A549 (cell line): ENCODE results near the gene UNC45B.

Experiments
- CHD2 ChIP-seq: fragments of 150-350 bp; IDR thresholded peaks from 2 replicates; pipeline ENCODE4 v1.6.1; 2014; ENCODE audit warnings: low read length; ENCODE audit not compliant: partially characterized antibody
- CTCF ChIP-seq: fragments of >200 bp; sonication (Bioruptor Twin); formaldehyde crosslinking; IDR thresholded peaks from 3 replicates; pipeline ENCODE4 v1.5.1; 2016
- EP300 ChIP-seq, 2 experiments: fragments of >200 bp; sonication (Bioruptor Twin); formaldehyde crosslinking; IDR thresholded peaks; 2 replicates in 1 of 2; 3 replicates in 1 of 2; pipeline ENCODE4 v1.6.1; 2016 to 2017
- FOSL2 ChIP-seq, 2 experiments: fragments of 450-650 bp in 1 of 2; fragments of >200 bp in 1 of 2; sonication (Bioruptor Twin) in 1 of 2; formaldehyde crosslinking; IDR thresholded peaks; 2 replicates each; pipeline versions ENCODE4 v1.5.0 to v1.6.1; 2016 to 2020; ENCODE audit warnings: mild to moderate bottlenecking in 1 of 2, moderate library complexity in 1 of 2
- HOXB13 ChIP-seq: fragments of 250-450 bp; sonication (Bioruptor Pico); IDR thresholded peaks from 2 replicates; pipeline ENCODE4 v1.5.0; 2020; ENCODE audit warnings: low read depth, mild to moderate bottlenecking, moderate library complexity
- KDM5A ChIP-seq: fragments of 200-600 bp; sonication (generic); IDR thresholded peaks from 2 replicates; pipeline ENCODE4 v1.6.1; 2016; ENCODE audit warnings: antibody characterized with exemption, mild to moderate bottlenecking
- MAFK ChIP-seq: fragments of 450-650 bp; IDR thresholded peaks from 2 replicates; pipeline ENCODE4 v1.6.1; 2014; ENCODE audit not compliant: partially characterized antibody
- MYC ChIP-seq: IDR thresholded peaks from 2 replicates; pipeline ENCODE4 v1.6.1; 2012; ENCODE audit warnings: mild to moderate bottlenecking, inconsistent platforms, low read length, improper control_type of control experiment, borderline replicate concordance
- POLR2A ChIP-seq: IDR thresholded peaks from 2 replicates; pipeline ENCODE4 v1.6.1; 2012; ENCODE audit warnings: mild to moderate bottlenecking, low read length
- POLR2AphosphoS2 ChIP-seq: conservative IDR thresholded peaks from 2 replicates; pipeline ENCODE4 v1.6.1; 2012; ENCODE audit warnings: low read length, improper control_type of control experiment, inconsistent platforms
- RAD21 ChIP-seq, 2 experiments: fragments of >200 bp in 1 of 2; sonication (Bioruptor Twin) in 1 of 2; formaldehyde crosslinking in 1 of 2; IDR thresholded peaks in 1 of 2; conservative IDR thresholded peaks in 1 of 2; 2 replicates in 1 of 2; 3 replicates in 1 of 2; pipeline ENCODE4 v1.6.1; 2012 to 2018; ENCODE audit warnings: inconsistent platforms in 1 of 2
- RARB ChIP-seq: fragments of 250-450 bp; sonication (Bioruptor Pico); IDR thresholded peaks from 2 replicates; pipeline ENCODE4 v1.8.0; 2021; ENCODE audit warnings: mild to moderate bottlenecking, moderate library complexity
- RCOR1 ChIP-seq: fragments of 150-350 bp; IDR thresholded peaks from 2 replicates; pipeline ENCODE4 v1.6.1; 2014; ENCODE audit warnings: antibody characterized with exemption, low read length, low read depth
- RFX5 ChIP-seq: fragments of 450-650 bp; IDR thresholded peaks from 2 replicates; pipeline ENCODE4 v1.7.1; 2014; ENCODE audit warnings: antibody characterized with exemption, mild to moderate bottlenecking, moderate library complexity

GRCh38 chr17:35213412-35213940 is 65.9 kb downstream of the UNC45B start:
- TF ChIP-seq CTCF: no peak
- no peak for TF ChIP-seq POLR2A
- TF ChIP-seq KDM5A: no peak
- TF ChIP-seq EP300 (IDR thresholded peaks at IDR 0.05): no peak
- TF ChIP-seq RCOR1: no peak
- TF ChIP-seq RARB (CRISPR knock-in tag): no peak
- TF ChIP-seq CHD2: no peak
- TF ChIP-seq RAD21 (conservative IDR thresholded peaks at IDR 0.05 in 1 of 2, IDR thresholded peaks at IDR 0.05 in 1 of 2): no peak
- no peak for TF ChIP-seq HOXB13 (CRISPR knock-in tag)
- no peak for TF ChIP-seq RFX5
- TF ChIP-seq POLR2AphosphoS2: no peak
- no peak for TF ChIP-seq MYC
- TF ChIP-seq MAFK: peak; percentile 31
- no peak for TF ChIP-seq FOSL2 (IDR thresholded peaks at IDR 0.05)
- no peak for TF ChIP-seq FOSL2 (CRISPR knock-in tag; IDR thresholded peaks at IDR 0.05)
